ENCODE data around the gene ZHX3. TPM values are rescaled to one million over a fixed set of nuclear protein-coding genes. Genes with fewer than 3 reads are reported as not detected.
A peak's percentile ranks its signal among the peaks of the same experiment; 100 is the strongest.

The ZHX3 gene
- total and polyA plus RNA-seq, 8 donors = 6.6 to 59.3 (median 18.7) TPM

DNA sequence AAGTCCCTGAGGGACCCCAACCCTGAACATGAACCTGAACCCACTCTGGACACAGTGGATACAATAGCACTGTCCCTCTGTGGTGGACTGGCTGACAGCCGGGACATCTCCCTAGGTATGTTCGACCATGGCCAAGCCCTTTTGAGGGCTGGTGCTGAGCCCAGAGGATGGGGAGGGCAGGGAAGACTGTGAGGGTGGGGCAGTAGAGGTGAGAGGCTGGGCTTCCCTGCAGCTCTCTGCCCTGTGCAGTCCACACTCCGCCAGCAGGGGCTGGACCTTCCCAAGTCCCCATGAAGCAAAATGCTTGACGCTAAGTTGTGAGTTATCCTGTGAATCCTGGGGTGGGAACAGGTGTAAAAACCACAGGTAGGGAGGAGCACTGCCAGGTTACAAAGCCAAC lies 34.6 kb upstream of the ZHX3 start:
- H3K4me1 ChIP-seq = peaks cover 0 to 4% (median 0%) of the 10 kb centered on the region in 4 donors
- H3K27ac ChIP-seq = no peak overlapping the region
- no peaks in the 10 kb centered on the region for H3K9me3 ChIP-seq
- H3K36me3 ChIP-seq = peaks cover 3 to 90% (median 74%) of the 10 kb centered on the region in 4 donors
- intact Hi-C loops (cut with DNase I; ENCODE audit: low total_unique reads) = no loop called here
- DNase-seq = no peak
- TF ChIP-seq POLR2AphosphoS5 (IDR thresholded peaks at IDR 0.05) (no peak), EP300 (IDR thresholded peaks at IDR 0.05) (no peak)
- WGBS, 5 donors = 74 to 92% (median 81%) methylated on average over 3 to 4 of the region's 4 CpGs
- no peak overlapping the region for H3K4me3 ChIP-seq
- H3K27me3 ChIP-seq = no peaks in the 10 kb centered on the region

DNA sequence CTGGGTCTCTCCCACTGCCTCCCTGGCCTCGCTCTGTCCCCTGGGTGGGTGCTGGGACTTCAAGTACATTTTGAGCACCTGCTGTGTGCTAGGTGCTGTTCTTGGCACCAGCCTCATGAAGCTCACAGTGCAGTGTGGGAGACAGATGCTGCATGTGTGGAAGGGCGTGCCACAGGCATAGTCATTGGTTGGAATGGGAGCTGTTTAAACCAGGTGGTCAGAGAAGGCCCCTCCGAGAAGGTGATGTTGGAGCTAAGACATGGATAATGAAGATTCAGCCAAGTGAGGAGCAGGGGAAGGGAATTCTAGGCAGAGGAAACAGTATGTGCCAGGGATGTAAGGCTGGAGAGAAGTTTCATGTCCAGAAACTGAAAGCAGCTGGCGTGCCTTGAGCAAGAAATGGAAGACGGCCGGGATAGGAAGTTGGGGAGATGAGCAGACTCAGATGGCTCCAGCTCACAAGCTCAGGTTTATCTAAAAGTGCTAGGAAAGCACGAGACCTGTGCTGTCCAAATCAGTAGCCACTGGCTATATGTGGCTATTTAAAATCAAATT lies 33.0 kb upstream of the ZHX3 start:
- Histone ChIP-seq H3K27me3 (no peaks in the 10 kb centered on the region), H3K9me3 (no peaks in the 10 kb centered on the region), H3K4me1 (peaks cover 0 to 4% (median 0%) of the 10 kb centered on the region in 4 donors), H3K36me3 (peaks cover 3 to 89% (median 70%) of the 10 kb centered on the region in 4 donors), H3K4me3 (no peak overlapping the region), H3K27ac (no peak overlapping the region)
- 84 to 91% (median 86%) methylated on average over 7 of the region's 7 CpGs for WGBS, 5 donors
- DNase-seq = peak in 1 of 2 donors; percentile 58
- intact Hi-C loops (cut with DNase I; ENCODE audit: low total_unique reads) = no loop called here
- TF ChIP-seq POLR2AphosphoS5 (IDR thresholded peaks at IDR 0.05) (no peak), EP300 (IDR thresholded peaks at IDR 0.05) (no peak), POLR2A (IDR thresholded peaks at IDR 0.05) (no peak)
- TF ChIP-seq, protein P1, sequence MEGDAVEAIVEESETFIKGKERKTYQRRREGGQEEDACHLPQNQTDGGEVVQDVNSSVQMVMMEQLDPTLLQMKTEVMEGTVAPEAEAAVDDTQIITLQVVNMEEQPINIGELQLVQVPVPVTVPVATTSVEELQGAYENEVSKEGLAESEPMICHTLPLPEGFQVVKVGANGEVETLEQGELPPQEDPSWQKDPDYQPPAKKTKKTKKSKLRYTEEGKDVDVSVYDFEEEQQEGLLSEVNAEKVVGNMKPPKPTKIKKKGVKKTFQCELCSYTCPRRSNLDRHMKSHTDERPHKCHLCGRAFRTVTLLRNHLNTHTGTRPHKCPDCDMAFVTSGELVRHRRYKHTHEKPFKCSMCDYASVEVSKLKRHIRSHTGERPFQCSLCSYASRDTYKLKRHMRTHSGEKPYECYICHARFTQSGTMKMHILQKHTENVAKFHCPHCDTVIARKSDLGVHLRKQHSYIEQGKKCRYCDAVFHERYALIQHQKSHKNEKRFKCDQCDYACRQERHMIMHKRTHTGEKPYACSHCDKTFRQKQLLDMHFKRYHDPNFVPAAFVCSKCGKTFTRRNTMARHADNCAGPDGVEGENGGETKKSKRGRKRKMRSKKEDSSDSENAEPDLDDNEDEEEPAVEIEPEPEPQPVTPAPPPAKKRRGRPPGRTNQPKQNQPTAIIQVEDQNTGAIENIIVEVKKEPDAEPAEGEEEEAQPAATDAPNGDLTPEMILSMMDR (IDR thresholded peaks at IDR 0.05) = no peak

DNA sequence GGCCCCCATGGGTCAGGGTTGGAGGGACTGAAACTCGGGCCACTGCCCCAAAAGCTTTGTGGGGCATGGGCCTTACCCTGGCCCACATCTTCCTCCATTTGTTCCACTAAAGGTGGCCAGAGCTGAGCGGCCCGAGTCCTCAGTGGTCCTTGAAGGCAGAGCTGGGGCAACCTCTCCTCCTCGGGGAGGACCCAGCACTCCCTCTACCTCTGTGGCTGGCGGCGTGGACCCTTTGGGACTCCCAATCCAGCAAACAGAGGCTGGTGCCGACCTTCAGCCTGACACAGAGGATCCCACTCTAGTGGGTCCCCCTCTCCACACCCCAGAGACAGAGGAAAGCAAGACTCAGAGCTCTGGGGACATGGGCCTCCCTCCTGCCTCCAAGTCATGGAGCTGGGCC lies 32.4 kb upstream of the ZHX3 start:
- intact Hi-C loops (cut with DNase I; ENCODE audit: low total_unique reads) = no loop called here
- Histone ChIP-seq H3K4me3 (no peak overlapping the region), H3K9me3 (no peaks in the 10 kb centered on the region), H3K4me1 (peaks cover 0 to 4% (median 0%) of the 10 kb centered on the region in 4 donors), H3K27ac (no peak overlapping the region), H3K36me3 (peaks cover 3 to 85% (median 67%) of the 10 kb centered on the region in 4 donors), H3K27me3 (no peaks in the 10 kb centered on the region)
- no peak for DNase-seq
- WGBS, 5 donors = 37 to 95% (median 92%) methylated on average over 2 to 7 of the region's 7 CpGs
- TF ChIP-seq POLR2AphosphoS5 (IDR thresholded peaks at IDR 0.05) (no peak), POLR2A (IDR thresholded peaks at IDR 0.05) (no peak), EP300 (IDR thresholded peaks at IDR 0.05) (no peak)
- TF ChIP-seq, protein P1 (IDR thresholded peaks at IDR 0.05) = no peak

DNA sequence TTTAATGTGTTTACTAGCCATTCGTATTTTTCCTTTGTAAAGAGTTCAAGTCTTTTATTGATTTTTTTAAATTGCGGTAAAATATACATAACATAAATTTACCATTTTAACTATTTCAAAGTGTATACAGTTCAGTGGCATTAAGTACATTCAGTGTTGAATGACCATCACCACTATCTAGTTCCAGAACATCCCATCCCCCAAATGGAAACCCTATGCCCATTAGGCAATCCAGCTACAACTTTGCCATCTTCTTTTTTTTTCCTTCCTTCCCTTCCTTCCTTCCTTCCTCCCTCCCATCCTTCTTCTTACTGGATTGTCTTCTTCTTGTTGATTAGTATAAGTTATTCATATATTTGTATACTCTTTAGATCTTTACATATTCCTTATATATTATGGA lies 31.7 kb upstream of the ZHX3 start:
- Histone ChIP-seq H3K4me1 (peaks cover 0 to 4% (median 0%) of the 10 kb centered on the region in 4 donors), H3K4me3 (no peak overlapping the region), H3K27me3 (no peaks in the 10 kb centered on the region), H3K9me3 (no peaks in the 10 kb centered on the region), H3K27ac (no peak overlapping the region), H3K36me3 (peaks cover 3 to 78% (median 67%) of the 10 kb centered on the region in 4 donors)
- intact Hi-C loops (cut with DNase I; ENCODE audit: low total_unique reads) = no loop called here
- DNase-seq = no peak
- TF ChIP-seq POLR2A (IDR thresholded peaks at IDR 0.05) (no peak), POLR2AphosphoS5 (IDR thresholded peaks at IDR 0.05) (no peak), EP300 (IDR thresholded peaks at IDR 0.05) (no peak)
- TF ChIP-seq, protein P1 (IDR thresholded peaks at IDR 0.05) = no peak
- 81 to 88% (median 84%) methylated on average over 2 of the region's 2 CpGs for WGBS, 5 donors

Data from stomach (tissue), 9 donors.